HL-60/S4 treated with phorbol 12-myristate 13-acetate at 8.2 ng/mL for 4 days and 3 days (cell line): Measurements from ENCODE around the gene OCA2.
"Not testable (repeated sequence)": the region's sequence is repeated elsewhere in the genome, so short reads cannot be mapped to it uniquely, and the experiment has no call there.

Experiments used
- in situ Hi-C: fragments of 300-500 bp; cut with MboI; formaldehyde crosslinking; loops from 2 replicates; pipeline ENCODE4 v1.15.0; 2022; ENCODE audit warnings: low sequenced_read_pairs

Gene OCA2

DNA sequence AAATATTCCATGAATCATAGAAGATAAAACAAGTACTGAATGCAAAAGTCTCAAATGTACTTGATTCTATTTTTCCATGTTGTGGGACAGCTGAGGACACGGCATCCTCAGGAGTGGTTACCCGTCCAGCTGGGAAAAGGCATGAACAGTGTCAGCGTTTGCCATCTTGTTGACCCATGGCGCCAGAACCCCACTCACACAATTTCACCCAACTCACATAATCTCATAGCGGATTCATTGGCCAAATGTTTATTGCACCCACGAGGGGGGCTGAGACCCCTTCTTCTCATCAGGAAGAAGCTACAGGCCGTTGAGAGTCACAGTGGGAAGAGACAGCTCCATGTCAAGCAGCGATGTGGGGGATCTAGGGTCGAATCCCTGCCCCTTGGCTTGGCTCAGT lies 72.9 kb downstream of the OCA2 start:
- in situ Hi-C loops = no loop called here

DNA sequence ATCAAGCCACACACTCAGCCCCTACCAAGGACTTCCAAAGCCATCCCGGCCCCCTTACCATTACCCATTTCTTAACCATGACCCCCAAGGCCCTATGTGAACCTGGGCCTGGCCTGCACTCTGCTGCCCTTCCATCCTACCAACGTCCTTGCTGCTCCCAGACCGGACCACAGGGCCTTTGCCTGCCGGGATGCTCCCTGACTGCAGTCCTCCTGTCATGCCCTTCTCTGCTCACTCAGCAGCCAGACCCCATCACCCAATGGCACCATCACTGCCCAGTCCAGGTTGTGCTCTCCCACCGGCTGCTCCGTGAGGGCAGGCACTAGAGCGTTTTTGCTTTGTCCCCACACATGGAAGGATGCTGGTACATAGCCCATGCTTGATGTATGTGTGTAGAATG lies 73.7 kb downstream of the OCA2 start:
- in situ Hi-C loops = no loop called here

DNA sequence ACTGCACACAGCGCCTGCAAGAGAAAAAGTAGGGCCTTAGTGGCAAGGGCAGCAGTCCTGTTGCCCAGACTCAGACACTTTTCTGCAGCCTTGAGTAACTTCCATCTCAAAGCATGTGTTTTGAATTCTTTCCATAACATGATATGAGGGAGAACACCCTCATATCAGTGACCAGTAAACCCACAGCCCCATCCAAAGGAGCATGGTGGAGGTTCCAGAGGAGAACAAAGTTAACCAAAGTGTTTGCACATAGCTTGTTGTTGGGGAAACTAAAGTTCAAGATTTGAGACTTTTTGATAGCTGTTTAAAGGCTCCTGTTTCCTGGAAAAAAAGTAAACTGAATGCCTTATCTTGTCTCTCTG lies 74.2 kb downstream of the OCA2 start:
- in situ Hi-C loops = no loop called here

DNA sequence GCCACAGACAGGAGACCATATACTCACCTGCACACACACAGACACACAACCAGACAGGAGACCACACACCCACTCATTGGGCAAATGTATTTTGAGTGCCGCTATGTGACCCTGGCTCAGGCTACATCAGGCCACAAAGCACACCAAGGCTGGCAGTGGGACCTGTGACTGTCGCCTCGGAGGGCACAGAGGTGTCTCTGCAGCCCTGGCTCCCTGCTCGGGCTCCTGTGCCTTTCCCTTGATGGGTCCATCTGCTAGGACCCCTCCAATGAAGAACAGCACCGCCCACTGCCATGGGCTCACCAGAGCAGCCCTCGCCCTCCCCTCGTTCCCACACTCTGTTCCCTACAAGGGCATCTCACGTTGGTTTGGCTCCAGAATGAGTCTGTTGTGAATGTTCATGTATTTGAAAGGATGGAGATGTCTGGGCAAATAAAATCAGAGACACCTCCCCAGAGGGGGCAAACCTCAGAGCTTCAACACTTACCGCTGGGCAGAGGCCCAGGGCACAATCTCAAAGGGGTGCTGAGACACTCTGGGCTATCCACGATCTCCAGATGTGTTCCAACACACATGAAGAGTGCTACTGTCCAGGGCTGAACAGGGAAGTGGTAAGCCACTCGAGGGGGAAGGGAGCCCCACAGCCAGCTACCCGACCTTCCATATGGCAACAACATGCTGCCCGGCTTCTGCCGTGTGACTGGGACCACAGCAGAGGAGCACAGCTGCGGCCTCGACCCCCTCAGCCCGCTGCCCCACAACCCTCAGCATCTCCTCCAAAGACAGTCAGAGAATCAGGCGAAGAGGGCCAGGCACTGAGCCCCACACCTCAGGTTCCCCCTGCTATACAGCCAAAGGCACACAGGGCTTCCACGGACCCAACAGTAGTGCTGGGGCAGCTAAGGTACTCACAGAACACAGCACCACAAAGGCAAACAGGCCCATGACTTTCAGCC lies 74.9 kb downstream of the OCA2 start:
- in situ Hi-C loops = no loop called here

DNA sequence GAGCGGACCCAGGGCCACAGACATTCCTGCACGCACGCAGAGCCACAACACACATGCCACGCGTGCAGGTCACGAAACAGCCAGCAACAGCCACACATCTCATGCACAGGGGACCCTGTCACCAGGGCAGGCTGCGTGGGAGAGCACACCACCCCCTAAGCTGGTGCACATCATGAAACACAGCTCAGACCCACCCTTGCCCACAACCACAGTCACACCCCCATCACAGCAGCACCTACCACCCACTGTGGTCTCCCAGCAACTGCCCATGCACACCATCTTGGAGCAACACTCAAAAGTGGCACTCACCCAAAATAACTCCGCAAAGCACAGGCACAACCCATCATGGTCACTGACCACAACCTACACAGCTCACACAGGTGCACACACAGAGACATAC lies 75.7 kb downstream of the OCA2 start:
- in situ Hi-C loops = no loop called here

DNA sequence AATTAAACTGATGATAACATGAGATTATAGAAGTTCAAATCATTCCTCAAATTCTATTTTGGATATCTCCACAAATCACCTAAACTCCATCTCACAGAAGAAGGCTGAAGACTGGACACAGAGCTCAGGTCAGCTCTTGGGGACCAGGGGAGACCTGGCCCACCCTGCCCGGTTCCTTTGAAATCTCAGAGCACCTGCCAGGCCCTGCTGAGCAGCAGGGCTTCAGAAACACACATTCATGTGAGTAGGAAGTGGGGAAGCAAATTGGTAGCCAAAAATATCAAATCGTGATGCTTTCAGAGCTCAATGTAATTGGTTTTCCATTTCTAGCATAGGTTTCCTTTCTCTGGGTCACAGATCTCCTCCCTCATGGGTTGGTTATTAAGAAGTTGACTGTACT lies 76.2 kb downstream of the OCA2 start:
- in situ Hi-C loops = no loop called here

DNA sequence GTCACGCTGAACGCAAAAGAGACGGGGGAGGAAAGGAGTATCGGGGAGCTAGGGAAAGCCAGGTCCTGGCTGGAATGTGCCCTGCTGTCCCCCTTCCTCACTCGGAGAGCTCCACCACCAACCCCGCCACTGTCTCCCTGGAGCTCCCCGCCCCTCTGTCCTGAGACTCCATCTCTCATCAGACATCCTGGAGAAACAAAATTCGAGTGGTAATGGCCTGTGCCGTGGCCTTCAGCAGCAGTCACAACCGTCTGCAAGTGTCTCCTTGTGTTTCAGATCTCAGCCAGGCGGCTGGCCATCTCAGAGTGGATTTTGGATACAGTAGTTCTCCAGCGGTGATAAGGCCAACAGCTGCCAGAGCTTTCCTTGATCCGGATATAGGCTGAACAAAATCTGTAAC lies 76.9 kb downstream of the OCA2 start:
- in situ Hi-C loops = no loop called here

DNA sequence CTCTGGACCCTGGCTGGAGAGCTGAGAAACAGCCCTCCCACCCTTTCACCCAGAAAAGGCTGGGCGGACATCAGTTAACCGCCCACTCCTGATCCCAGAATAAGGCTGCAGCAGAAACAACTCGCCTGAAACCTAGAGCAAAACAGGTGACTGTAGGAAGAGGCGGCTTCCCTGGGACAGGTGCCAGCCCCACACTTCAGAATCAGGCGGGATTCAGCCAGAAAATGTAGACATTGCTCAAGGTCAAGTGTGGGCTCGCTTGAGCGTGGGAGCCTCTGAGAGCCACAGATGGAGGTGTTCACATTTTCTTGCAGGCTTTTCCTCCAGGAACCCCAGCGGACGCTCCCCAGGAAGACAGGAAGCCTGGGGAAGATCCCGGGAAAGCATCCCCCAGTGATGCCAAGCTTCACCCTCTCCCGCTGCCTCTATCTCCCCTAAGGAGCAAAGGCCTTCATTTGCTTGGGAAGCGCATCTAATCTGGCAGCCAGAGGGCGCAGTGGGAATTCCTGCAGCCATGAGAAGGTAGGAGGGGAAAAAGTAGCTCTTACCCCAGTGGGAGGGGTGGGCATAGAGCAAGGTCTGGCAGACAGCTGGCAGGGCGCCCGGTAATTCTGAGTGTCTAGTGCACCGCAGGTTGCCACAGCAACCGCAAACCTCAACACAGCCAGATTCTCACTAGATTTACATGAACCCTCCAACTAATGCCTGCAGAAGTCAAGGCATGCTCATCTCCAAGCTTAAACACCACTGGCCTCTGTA lies 77.7 kb downstream of the OCA2 start:
- in situ Hi-C loops = no loop called here

DNA sequence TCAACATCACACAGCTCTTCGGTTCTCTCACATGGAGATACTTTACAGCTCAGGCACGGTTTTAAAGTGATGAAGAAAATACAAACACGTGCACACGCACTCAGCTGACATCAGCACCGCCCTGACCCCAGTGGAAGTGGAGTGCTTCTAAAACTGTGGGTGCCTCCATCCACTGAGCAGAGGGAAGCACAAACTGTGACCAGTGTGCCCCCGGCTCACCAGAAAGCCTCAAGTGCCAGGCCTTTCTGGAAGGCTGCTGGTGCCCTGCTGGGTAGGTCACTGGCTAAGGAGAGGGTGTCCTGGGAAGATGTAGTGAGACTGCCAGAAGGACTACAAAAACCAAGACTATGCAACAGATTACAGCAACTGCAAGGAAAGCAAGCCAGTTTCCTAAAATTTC lies 78.5 kb downstream of the OCA2 start:
- in situ Hi-C loops = no loop called here

DNA sequence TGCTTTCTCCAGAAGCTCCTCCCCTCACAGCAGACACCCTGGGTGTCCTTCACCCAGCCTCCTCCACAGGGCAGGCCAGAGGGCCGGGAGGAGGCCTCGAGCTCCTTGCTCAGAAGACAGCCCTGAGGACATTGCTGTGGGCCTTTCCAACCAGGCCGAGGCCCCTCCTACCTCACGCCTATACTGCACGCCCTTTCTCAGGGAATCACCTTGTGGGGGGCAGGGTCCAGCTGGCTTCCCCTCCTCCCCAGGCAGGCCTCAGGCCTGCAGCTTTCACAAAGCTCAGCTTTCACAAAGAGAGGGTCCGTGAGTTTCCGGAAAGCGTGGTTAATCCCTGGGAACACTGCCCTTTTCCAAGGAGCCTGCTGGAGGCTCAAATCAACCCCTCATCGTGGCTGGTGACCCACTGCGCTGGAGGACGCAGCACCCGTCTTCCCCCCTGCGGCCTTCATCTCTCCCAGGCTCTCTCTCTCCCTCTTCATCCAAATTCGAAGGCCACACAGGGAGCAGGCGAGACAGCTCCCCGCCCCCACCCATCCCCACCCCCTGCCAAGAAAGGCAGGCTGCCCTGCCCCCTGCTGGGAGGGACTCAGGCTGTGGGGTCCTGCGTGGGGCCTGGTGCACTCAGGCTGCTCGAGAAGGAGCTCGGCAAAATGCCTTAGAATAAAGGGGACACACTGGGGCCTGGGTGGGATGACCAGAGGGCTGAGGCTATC lies 79.4 kb downstream of the OCA2 start:
- in situ Hi-C loops = no loop called here

DNA sequence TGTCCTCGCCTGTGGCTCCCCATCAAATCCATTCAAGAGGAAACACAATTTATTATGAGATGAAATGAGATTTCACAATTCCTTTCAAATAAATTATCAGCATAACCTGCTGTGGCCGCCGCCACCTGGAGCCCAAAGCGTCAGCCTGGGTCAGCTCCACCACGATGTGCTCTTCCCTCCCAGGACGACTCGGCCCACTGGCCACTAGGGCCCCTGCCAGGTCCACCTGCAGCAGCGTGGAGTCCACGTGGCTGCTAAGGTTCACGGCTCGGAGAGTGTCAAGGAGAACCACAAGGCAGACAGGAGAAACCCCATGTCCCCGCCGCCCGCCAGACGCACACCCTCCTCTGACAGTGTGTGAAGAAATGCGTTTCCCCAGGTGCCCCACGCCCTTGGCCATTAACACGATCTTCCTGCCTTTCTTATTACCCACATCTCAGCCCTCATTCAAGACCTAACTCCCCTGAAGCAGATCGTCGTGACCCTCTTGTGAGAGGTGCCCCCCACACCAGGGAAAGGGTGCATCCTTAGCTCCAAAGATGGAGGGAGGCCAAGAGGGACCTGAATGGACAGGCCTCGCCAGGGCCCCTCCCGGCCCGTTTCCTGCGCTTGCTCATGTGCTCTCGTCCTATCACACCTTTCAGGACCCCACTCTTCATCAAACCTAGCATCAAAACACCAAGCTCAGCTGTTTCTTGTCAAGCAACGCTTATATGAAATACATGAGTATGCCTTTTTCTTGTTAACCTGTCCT lies 80.6 kb downstream of the OCA2 start:
- in situ Hi-C loops = no loop called here

DNA sequence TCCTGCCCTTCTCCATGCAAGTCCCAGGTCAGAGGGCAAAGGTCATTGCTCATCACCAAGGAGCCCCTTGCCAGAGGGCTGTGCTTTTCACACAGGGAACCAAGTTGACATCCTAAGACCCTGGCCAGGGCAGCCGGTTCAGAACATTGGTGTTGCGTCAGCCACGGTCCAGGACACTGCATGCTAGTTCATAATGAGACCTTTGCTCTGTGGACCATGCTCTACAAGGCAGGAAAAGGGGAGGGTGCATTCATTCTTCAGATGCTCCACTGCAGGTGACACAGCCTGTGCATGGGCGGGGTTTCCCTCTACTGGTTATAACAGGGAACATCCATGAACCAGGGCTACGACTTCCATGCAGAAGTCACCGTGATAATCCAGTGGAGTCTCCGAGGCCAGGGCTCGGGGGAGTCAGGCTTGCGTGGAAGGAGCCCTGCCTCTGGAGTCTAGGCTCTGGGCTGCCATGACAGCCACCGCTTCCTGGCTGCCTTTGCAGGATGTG lies 81.6 kb downstream of the OCA2 start:
- in situ Hi-C loops = no loop called here

DNA sequence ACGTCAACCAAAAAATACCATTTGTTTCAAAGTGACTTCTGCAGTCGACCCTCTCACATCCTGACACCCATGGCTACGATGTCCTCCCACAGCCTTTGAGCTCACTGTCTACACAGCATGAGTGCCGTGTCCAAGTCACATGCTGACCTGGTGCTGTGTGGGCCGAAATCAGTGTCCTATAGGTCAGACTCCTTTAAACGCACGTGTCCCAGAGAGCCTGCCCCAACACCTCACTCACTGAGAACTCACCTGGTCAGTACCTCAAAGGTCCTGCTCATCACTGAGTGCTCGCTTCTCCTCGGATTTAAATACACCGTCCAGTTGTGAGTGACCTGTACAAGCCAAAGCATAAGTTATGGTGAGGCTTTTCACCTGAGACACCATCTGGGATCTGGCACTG lies 83.3 kb downstream of the OCA2 start:
- in situ Hi-C loops = no loop called here

DNA sequence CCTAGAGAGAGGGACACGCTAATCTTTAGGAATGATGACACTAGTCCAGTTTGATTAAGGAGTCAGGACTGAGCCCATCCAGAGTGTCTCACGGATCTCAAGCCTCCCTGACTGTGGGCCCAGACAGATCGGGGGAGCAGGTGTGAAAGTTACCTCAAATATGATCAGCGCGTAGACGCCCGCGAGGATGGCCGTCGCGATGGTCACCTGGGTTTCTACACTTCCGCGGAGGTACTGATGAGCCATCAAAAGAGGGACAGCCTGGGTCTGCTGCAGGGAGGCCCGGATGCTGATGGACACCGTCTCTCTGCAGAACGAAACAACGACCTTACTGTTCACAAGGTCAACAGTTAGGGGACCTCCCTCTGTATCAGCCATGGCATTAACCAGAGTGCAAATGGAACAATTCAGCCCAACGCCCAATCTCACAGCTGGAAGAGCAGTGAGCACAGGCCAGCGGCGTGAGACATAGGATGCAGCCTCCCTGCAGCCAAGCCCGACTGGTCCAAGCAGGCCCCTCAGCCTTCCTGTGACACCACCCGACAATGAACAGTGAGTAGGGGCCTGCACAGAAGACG lies 84.4 kb downstream of the OCA2 start:
- in situ Hi-C loops = no loop called here

DNA sequence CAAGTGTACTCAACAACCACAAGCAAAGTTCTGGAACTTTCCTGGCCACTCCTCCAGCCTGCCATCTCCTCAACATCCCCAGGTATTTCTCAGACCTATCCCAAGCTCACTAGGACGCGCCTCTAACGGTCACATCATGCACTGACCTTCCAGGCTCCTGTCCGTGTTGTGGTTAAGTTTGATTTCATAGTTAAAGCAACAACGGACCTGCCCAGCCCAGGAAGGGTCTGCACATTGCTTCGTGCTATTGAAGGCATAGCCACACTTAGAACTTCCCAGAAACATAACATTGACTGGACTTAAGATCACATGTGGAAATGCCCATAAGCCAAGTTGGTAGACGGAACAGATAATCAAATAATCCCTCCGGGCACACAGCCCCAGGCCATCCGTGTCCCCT lies 85.1 kb downstream of the OCA2 start:
- in situ Hi-C loops = no loop called here

DNA sequence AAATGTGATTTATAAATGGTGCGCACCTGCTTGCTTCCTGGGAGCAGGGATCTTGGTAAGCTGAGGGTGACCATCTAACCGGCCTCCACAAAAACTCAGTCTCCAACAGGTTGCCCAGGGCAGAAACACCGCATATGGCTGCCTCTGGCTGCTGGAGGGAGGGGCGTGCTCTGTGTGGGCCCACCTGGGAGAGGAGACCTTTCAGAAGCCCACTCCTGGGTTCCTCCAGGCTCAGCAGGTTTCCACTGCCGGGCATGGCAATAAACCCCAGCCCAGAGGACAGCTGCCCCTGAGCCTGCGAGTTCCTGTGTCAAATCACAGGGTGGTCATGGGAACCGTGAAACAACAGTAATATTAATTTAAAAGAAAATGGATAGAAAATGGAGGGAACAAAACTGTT lies 85.6 kb downstream of the OCA2 start:
- in situ Hi-C loops = no loop called here

DNA sequence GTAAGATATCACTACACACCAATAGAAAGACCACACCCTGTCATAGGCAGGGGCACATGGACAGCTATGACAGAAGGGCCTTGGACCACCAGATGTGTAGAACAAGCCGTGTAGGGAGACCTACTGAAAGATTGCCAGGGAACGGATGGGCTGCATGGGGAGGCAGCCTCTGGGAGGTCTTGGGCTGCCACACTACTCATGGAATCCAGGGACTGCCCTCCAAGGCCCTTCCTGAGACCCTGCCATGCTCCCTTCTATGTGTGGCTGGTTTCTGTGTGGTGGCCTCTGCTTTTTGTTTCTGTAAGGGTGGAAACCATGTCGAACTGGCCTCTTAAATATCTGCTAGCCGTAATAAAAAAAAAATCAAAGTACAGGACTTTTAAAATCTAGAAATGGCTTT lies 86.9 kb downstream of the OCA2 start:
- in situ Hi-C loops = no loop called here

DNA sequence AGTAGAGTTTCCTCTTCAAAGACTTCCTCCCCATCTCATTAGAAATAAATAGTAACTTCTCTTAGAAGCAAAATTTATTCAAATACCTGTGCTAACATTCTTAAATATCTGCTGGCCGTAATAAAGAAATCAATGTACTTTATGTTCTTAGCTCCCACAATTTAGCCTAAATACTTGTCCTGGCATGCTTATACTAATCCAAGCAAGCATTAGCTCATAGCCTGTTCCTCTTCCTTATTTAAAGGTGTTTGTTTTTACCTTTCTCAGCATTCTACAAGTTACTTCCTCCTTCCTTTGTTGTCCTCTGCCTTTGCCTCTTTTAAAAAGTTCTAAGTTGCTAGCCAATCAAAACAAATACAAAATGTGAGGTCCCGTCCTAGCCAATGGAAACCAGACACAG lies 90.9 kb downstream of the OCA2 start:
- in situ Hi-C loops = not testable (repeated sequence)

DNA sequence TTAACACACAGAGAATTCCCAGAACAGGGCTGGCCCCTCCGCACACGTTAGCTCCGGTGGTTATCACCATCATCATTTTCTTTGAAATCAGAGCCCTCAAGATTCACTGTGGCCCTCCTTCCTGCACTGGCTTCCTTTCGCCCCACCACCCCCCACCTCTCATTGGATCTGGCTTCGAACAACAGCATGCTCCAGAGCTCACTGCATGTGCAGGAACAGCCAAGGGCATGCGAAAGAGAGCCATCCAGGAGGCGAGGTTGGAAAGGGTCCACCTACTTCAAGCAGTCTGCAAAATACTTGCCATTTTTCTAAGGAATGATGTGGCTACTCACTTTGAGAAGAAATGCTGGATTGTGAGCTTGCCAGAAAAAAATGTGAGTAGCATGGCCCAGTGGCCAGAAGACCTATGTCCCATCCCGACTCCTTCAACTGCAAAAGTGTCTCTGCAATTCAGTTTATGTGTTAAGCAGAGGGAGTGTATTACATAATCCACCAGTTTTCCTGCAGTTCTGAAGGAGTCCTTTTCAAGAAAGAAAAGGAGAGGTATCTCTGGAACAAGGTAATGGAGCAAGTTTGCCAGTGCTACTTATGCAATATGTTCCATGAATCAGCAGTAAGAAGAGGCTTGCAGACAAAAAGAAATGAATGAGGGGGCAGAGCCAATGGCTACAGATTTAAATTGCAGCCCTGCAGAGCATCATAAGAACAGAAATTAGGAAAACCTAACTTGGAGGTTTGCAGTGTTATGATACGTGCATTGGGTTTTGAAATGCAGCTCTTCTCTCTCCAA lies 92.8 kb downstream of the OCA2 start:
- in situ Hi-C loops = no loop called here
